IMR-90 (cell line): ENCODE measurements around the gene NKRF. TPM values are rescaled to one million over a fixed set of nuclear protein-coding genes. Genes with fewer than 3 reads are reported as not detected.

Experiments used
- ATAC-seq: fragments of 200-7000 bp; cut with Tn5 transposase; 2 replicates; pipeline ENCODE4 v1.9.1; 2020; ENCODE audit warnings: low read depth, mild to moderate bottlenecking, moderate library complexity
- BruUV-seq: library from RNA; stranded (reverse); fragments of 400-500 nt; replicated peaks from 2 replicates; lab custom pipeline; 2021; lab: Mats Ljungman, UMichigan
- CTCF ChIA-PET: fragments of 300-600 bp; formaldehyde crosslinking; extraction: SDS; loops from one replicate; lab custom pipeline; 2021; ENCODE audit warnings: antibody characterized with exemption; lab: Yijun Ruan, JAX
- POLR2A ChIA-PET: fragments of 300-600 bp; sonication (Branson Sonifier 250); formaldehyde crosslinking; loops from one replicate; lab custom pipeline; 2022; ENCODE audit warnings: antibody characterized with exemption; ENCODE audit not compliant: unreplicated experiment; lab: Charles Lee
- DNase-seq: peaks from one replicate; pipeline ENCODE4 v3.0.0; 2013
- H2AFZ ChIP-seq: replicated peaks from 2 replicates; pipeline ENCODE3; 2013; ENCODE audit warnings: low read length, mild to moderate bottlenecking; ENCODE audit not compliant: poor library complexity
- H2AK5ac ChIP-seq: 2 replicates; pipeline ENCODE4 v1.6.1; 2013; ENCODE audit warnings: low read depth, low read length, inconsistent platforms
- H2AK9ac ChIP-seq: replicated peaks from 2 replicates; pipeline ENCODE3; 2013; ENCODE audit warnings: mild to moderate bottlenecking, low read depth, low read length, moderate library complexity; ENCODE audit not compliant: poor library complexity
- H2BK120ac ChIP-seq: 2 replicates; pipeline ENCODE4 v1.6.1; 2013; ENCODE audit warnings: low read depth, low read length, inconsistent platforms
- H2BK15ac ChIP-seq: 3 replicates; pipeline ENCODE4 v1.6.1; 2013; ENCODE audit warnings: low read depth, low read length, inconsistent platforms
- H2BK20ac ChIP-seq: 2 replicates; pipeline ENCODE4 v1.6.1; 2013; ENCODE audit warnings: low read depth, mild to moderate bottlenecking, inconsistent platforms, low read length, moderate library complexity
- H2BK5ac ChIP-seq: 2 replicates; pipeline ENCODE4 v1.6.1; 2013; ENCODE audit warnings: mild to moderate bottlenecking, low read depth, low read length, inconsistent platforms; ENCODE audit not compliant: poor library complexity, severe bottlenecking
- H3K14ac ChIP-seq: replicated peaks from 2 replicates; pipeline ENCODE4 v1.6.1; 2013; ENCODE audit warnings: low read depth, low read length, inconsistent platforms
- H3K18ac ChIP-seq: 2 replicates; pipeline ENCODE4 v1.6.1; 2013; ENCODE audit warnings: low read depth, low read length, control low read depth
- H3K23ac ChIP-seq: 2 replicates; pipeline ENCODE4 v1.6.1; 2013; ENCODE audit warnings: low read depth, low read length, inconsistent platforms
- H3K27ac ChIP-seq: 2 replicates; pipeline ENCODE4 v1.5.1; 2013; ENCODE audit warnings: mild to moderate bottlenecking, control low read depth, low read length; ENCODE audit not compliant: insufficient read depth
- H3K27me3 ChIP-seq: 2 replicates; pipeline ENCODE4 v1.6.1; 2013; ENCODE audit warnings: low read length; ENCODE audit not compliant: control insufficient read depth, insufficient read depth
- H3K36me3 ChIP-seq: 2 replicates; pipeline ENCODE4 v1.6.1; 2013; ENCODE audit warnings: low read length, mixed read lengths; ENCODE audit not compliant: control insufficient read depth, insufficient read depth
- H3K4ac ChIP-seq: 2 replicates; pipeline ENCODE4 v1.6.1; 2013; ENCODE audit warnings: low read depth, low read length, inconsistent platforms
- H3K4me1 ChIP-seq: 2 replicates; pipeline ENCODE4 v1.6.1; 2013; ENCODE audit warnings: low read length, mixed read lengths; ENCODE audit not compliant: control insufficient read depth, insufficient read depth
- H3K4me2 ChIP-seq: 2 replicates; pipeline ENCODE4 v1.6.1; 2013; ENCODE audit warnings: low read depth, mild to moderate bottlenecking, control low read depth, low read length, moderate library complexity
- H3K4me3 ChIP-seq: 2 replicates; pipeline ENCODE4 v1.5.1; 2013; ENCODE audit warnings: low read depth, mild to moderate bottlenecking, control low read depth, low read length, moderate library complexity; ENCODE audit not compliant: insufficient read depth
- H3K56ac ChIP-seq: 2 replicates; pipeline ENCODE4 v1.6.1; 2013; ENCODE audit warnings: low read length, inconsistent platforms; ENCODE audit not compliant: insufficient read depth; ENCODE audit errors: extremely low read depth
- H3K79me1 ChIP-seq, 2 experiments: 2 replicates each; pipeline ENCODE4 v1.6.1; 2013; ENCODE audit warnings: low read length in 2 of 2, inconsistent platforms in 1 of 2, low read depth in 1 of 2
- H3K9ac ChIP-seq: 2 replicates; pipeline ENCODE4 v1.6.1; 2013; ENCODE audit warnings: low read depth, low read length, control low read depth
- H3K9me1 ChIP-seq: 2 replicates; pipeline ENCODE4 v1.6.1; 2013; ENCODE audit warnings: low read length, inconsistent platforms; ENCODE audit not compliant: insufficient read depth
- H3K9me3 ChIP-seq: 2 replicates; pipeline ENCODE4 v1.6.1; 2013; ENCODE audit warnings: low read length; ENCODE audit not compliant: control insufficient read depth, insufficient read depth
- H4K20me1 ChIP-seq: 2 replicates; pipeline ENCODE4 v1.6.1; 2013; ENCODE audit warnings: low read length, inconsistent platforms; ENCODE audit not compliant: insufficient read depth
- H4K5ac ChIP-seq: 2 replicates; pipeline ENCODE4 v1.6.1; 2013; ENCODE audit warnings: mild to moderate bottlenecking, low read depth, low read length, control low read depth
- H4K8ac ChIP-seq, 2 experiments: 2 replicates each; pipeline ENCODE4 v1.6.1; 2013; ENCODE audit warnings: low read depth in 2 of 2, low read length in 2 of 2, control low read depth in 1 of 2, inconsistent platforms in 1 of 2
- H4K91ac ChIP-seq: 2 replicates; pipeline ENCODE4 v1.6.1; 2013; ENCODE audit warnings: low read depth, low read length, inconsistent platforms; ENCODE audit not compliant: insufficient read depth
- CEBPB ChIP-seq: IDR thresholded peaks from 2 replicates; pipeline ENCODE4 v1.6.1; 2012; ENCODE audit warnings: low read depth, low read length, improper control_type of control experiment
- CTCF ChIP-seq: conservative IDR thresholded peaks from 2 replicates; pipeline ENCODE4 v1.5.1; 2012; ENCODE audit warnings: mild to moderate bottlenecking, low read depth, low read length, improper control_type of control experiment
- WGBS, 2 experiments: methylation state at CpG; one replicate each; pipeline versions ENCODE4 v1.1.5 to v1.1.7; 2013; ENCODE audit warnings: missing lambda C conversion rate in 2 of 2; ENCODE audit not compliant: insufficient read length in 1 of 2; ENCODE audit errors: extremely low coverage in 2 of 2; 5-methylcytosine and 5-hydroxymethylcytosine counted together
- dilution Hi-C: fragments of 300-500 bp; cut with HindIII; formaldehyde crosslinking; loops from one replicate; pipeline ENCODE4 v1.14.3; 2018; ENCODE audit warnings: low sequenced_read_pairs; ENCODE audit not compliant: unreplicated experiment
- in situ Hi-C: fragments of 300-500 bp; cut with MboI; formaldehyde crosslinking; loops from 3 replicates; pipeline ENCODE4 v1.14.3; 2019; ENCODE audit warnings: low sequenced_read_pairs, inconsistent platforms, mixed read lengths
- intact Hi-C: fragments of 100-400 bp; cut with micrococcal nuclease; formaldehyde crosslinking; loops from 2 replicates; pipeline ENCODE4 v1.10.0; 2022
- polyA plus RNA-seq, 3 experiments: library from polyadenylated mRNA; depleted of rRNA; stranded (reverse); fragments of >200 nt; gene quantifications; 2 replicates each; pipeline ENCODE4 v1.2.3, GENCODE V29; 2012; ENCODE audit warnings: low replicate concordance in 1 of 3
- total RNA-seq: library from RNA; depleted of rRNA; stranded (reverse); fragments of >200 nt; gene quantifications from 2 replicates; pipeline ENCODE4 v1.2.3, GENCODE V29; 2012

Gene NKRF
- total and polyA plus RNA-seq, 2 of the 4 experiments (the other 2 are of a cell fraction) = 2.2 to 4.1 TPM

DNA sequence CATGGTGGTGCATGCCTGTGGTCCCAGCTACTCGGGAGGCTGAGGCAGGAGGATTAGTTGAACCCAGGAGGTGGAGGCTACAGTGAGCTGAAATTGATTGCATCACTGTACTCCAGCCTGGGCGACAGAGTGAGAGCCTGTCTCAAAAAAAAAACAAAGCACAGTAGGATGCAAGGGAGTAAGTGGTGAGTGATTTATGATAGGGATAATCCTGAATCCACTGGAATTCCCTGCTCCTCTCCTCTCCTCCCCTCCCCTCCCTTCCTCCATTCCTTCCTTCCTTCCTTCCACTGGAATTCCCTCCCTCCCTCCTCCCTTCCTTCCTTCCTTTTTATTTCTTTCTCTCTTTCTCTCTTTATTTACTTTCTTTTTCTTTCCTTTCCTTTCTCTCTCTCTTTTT is 40.9 kb upstream of the NKRF start:
- Histone ChIP-seq H2AK9ac (no peak overlapping the region), H3K9me3 (no peaks in the 10 kb centered on the region), H2BK20ac (no peak overlapping the region), H3K23ac (no peak overlapping the region), H3K9me1 (no peaks in the 10 kb centered on the region), H2BK120ac (no peak overlapping the region), H2AFZ (no peak overlapping the region), H3K18ac (no peak overlapping the region), H3K36me3 (peaks cover 4% of the 10 kb centered on the region; the same call in 1 of the 2 replicates), H3K4me3 (no peak overlapping the region), H3K14ac (no peak overlapping the region), H4K8ac (no peak overlapping the region), H2BK5ac (no peak overlapping the region), H4K91ac (no peak overlapping the region), H3K79me1 (no peaks in the 10 kb centered on the region), H3K27ac (no peak overlapping the region), H3K9ac (no peak overlapping the region), H4K5ac (no peak overlapping the region), H3K4me2 (no peak overlapping the region), H2BK15ac (no peak overlapping the region), H2AK5ac (no peak overlapping the region), H3K4ac (no peak overlapping the region), H3K56ac (no peak overlapping the region), H4K20me1 (no peaks in the 10 kb centered on the region), H3K27me3 (no peaks in the 10 kb centered on the region), H3K4me1 (no peaks in the 10 kb centered on the region)
- WGBS, 2 experiments = no CpG with 5 or more reads among the region's 2 CpGs
- CTCF ChIA-PET = no interaction called here
- TF ChIP-seq CTCF = no peak
- TF ChIP-seq CEBPB = 0 out of 2 replicates have a peak, but pooled peaks have one; percentile 15
- BruUV-seq = no TSS peak
- DNase-seq (no peak), ATAC-seq (no peak)
- intact Hi-C loops (no loop called here), dilution Hi-C loops (no loop called here), in situ Hi-C loops (no loop called here)
- POLR2A ChIA-PET = no interaction called here
